ENCODE data around the gene NCOA7. TPM values are rescaled to one million over a fixed set of nuclear protein-coding genes. Genes with fewer than 3 reads are reported as not detected.

The NCOA7 gene
- total RNA-seq, 1 donor from 2014 or later, result 7.7 TPM

DNA sequence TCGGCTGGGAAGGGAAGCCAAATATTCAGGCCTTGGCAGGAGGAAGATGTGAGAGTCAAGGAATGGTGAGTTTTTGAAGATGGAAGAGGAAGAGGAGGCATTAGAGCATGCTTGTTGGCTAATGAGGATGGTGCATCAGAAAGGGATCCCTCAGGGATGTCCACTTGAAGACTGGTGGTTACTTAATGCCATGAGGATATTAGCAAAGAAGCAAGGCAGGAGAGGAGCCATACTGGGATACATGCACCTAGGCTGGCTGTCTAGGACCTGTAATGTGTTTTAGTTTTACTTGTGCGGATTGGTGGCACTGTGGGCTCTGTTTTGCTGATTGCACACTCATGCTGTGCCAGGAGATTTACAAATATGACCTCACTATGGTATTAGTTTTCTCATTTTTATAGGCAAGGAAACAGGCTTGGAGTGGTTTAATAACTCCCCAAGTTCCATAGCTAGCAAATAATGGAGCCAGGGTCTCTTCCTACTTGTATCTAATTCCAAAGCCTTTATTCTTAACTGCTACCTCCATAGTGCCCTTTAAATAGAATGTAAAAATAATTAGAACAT lies 37.8 kb downstream of the NCOA7 start:
- Histone ChIP-seq H3K4me2 (no peak overlapping the region), H2AFZ (replicated peaks) (no peak overlapping the region), H3K4me3 (no peak overlapping the region), H3K9ac (no peak overlapping the region), H3K4me1 (no peaks in the 10 kb centered on the region), H3K36me3 (no peaks in the 10 kb centered on the region), H3K27me3 (no peaks in the 10 kb centered on the region), H3K9me3 (ENCODE audit: low read depth) (no peaks in the 10 kb centered on the region), H4K20me1 (ENCODE audit: low read depth) (no peaks in the 10 kb centered on the region), H3K27ac (no peak overlapping the region), H3K79me2 (ENCODE audit: low read depth) (no peaks in the 10 kb centered on the region), H3F3A (ENCODE audit: low read depth) (no peaks in the 10 kb centered on the region)
- no peak overlapping the region for H3K4me3 Mint-ChIP-seq
- H3K27ac Mint-ChIP-seq, result no peak overlapping the region
- DNase-seq (ENCODE audit: low spot score), result no peak
- no peaks in the 10 kb centered on the region for H3K9me3 Mint-ChIP-seq
- no peak for TF ChIP-seq EZH2phosphoT487 (IDR thresholded peaks at IDR 0.05)
- TF ChIP-seq, protein P1, sequence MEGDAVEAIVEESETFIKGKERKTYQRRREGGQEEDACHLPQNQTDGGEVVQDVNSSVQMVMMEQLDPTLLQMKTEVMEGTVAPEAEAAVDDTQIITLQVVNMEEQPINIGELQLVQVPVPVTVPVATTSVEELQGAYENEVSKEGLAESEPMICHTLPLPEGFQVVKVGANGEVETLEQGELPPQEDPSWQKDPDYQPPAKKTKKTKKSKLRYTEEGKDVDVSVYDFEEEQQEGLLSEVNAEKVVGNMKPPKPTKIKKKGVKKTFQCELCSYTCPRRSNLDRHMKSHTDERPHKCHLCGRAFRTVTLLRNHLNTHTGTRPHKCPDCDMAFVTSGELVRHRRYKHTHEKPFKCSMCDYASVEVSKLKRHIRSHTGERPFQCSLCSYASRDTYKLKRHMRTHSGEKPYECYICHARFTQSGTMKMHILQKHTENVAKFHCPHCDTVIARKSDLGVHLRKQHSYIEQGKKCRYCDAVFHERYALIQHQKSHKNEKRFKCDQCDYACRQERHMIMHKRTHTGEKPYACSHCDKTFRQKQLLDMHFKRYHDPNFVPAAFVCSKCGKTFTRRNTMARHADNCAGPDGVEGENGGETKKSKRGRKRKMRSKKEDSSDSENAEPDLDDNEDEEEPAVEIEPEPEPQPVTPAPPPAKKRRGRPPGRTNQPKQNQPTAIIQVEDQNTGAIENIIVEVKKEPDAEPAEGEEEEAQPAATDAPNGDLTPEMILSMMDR (IDR thresholded peaks at IDR 0.05), result no peak
- TF ChIP-seq EZH2 (IDR thresholded peaks at IDR 0.05), result no peak
- no peaks in the 10 kb centered on the region for H3K27me3 Mint-ChIP-seq (ENCODE audit: insufficient read depth, low read depth)
- no peaks in the 10 kb centered on the region for H3K4me1 Mint-ChIP-seq
- no peaks in the 10 kb centered on the region for H3K36me3 Mint-ChIP-seq

DNA sequence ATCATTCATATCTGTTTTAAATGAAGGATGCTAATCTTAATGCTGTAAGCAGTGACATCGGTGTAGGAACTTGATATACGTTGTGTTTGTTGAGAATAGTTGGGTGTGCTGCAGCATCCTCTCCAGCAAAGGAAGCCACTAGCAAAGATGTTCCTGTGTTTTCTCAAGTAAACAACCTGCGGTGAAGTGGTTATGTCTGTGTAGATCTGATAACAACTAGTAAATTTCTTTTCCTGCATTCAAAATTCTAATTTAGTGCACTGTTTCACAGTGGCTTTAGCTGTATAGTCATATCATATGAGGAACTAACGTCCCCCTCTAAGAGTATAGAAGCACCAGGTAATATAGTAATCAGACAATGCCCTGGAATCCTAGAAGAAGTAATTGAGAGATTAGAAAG lies 38.7 kb downstream of the NCOA7 start:
- no peaks in the 10 kb centered on the region for H3K4me1 ChIP-seq
- DNase-seq (ENCODE audit: low spot score), result no peak
- Mint-ChIP-seq H3K36me3 (no peaks in the 10 kb centered on the region), H3K4me3 (no peak overlapping the region), H3K9me3 (no peaks in the 10 kb centered on the region), H3K4me1 (no peaks in the 10 kb centered on the region), H3K27ac (no peak overlapping the region), H3K27me3 (ENCODE audit: insufficient read depth, low read depth) (no peaks in the 10 kb centered on the region)
- H3K27ac ChIP-seq, result no peak overlapping the region
- no peaks in the 10 kb centered on the region for H3F3A ChIP-seq (ENCODE audit: low read depth)
- H3K27me3 ChIP-seq, result no peaks in the 10 kb centered on the region
- TF ChIP-seq EZH2phosphoT487 (IDR thresholded peaks at IDR 0.05) (no peak), EZH2 (IDR thresholded peaks at IDR 0.05) (no peak)
- TF ChIP-seq, protein P1 (IDR thresholded peaks at IDR 0.05), result no peak
- no peak overlapping the region for H2AFZ ChIP-seq (replicated peaks)
- H3K79me2 ChIP-seq (ENCODE audit: low read depth), result no peaks in the 10 kb centered on the region
- no peak overlapping the region for H3K4me2 ChIP-seq
- H3K36me3 ChIP-seq, result no peaks in the 10 kb centered on the region
- H3K4me3 ChIP-seq, result no peak overlapping the region
- no peaks in the 10 kb centered on the region for H4K20me1 ChIP-seq (ENCODE audit: low read depth)
- H3K9ac ChIP-seq, result no peak overlapping the region
- H3K9me3 ChIP-seq (ENCODE audit: low read depth), result no peaks in the 10 kb centered on the region

DNA sequence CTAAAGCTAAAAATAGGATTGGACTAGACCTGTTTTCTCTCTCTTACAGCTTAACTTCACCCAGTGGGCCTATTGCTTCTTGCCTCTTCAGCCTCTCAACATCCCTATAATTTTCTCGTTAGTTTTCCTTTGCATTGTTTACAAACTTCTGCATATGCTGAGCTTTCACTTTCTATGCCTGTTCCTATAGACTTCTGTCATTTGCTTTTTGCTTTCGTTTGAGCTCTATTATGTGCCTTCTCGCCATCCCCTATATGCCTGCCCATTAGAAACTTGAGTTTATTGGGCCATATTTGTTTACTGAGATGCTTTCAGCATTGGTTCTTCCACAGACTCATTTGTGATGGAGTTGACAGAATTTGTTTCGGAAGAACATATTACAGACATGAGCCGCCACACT lies 40.9 kb downstream of the NCOA7 start:
- H3K9me3 Mint-ChIP-seq, result no peaks in the 10 kb centered on the region
- Histone ChIP-seq H3K4me3 (no peak overlapping the region), H3K4me1 (no peaks in the 10 kb centered on the region), H3K9me3 (ENCODE audit: low read depth) (no peaks in the 10 kb centered on the region), H3K27ac (no peak overlapping the region), H4K20me1 (ENCODE audit: low read depth) (no peaks in the 10 kb centered on the region), H3K4me2 (no peak overlapping the region), H3K27me3 (no peaks in the 10 kb centered on the region), H3K36me3 (no peaks in the 10 kb centered on the region), H2AFZ (replicated peaks) (no peak overlapping the region), H3K79me2 (ENCODE audit: low read depth) (no peaks in the 10 kb centered on the region), H3F3A (ENCODE audit: low read depth) (no peaks in the 10 kb centered on the region), H3K9ac (no peak overlapping the region)
- DNase-seq (ENCODE audit: low spot score), result no peak
- TF ChIP-seq EZH2phosphoT487 (IDR thresholded peaks at IDR 0.05), result no peak
- no peak for TF ChIP-seq EZH2 (IDR thresholded peaks at IDR 0.05)
- TF ChIP-seq, protein P1 (IDR thresholded peaks at IDR 0.05), result no peak
- no peak overlapping the region for H3K4me3 Mint-ChIP-seq
- no peak overlapping the region for H3K27ac Mint-ChIP-seq
- no peaks in the 10 kb centered on the region for H3K27me3 Mint-ChIP-seq (ENCODE audit: insufficient read depth, low read depth)
- no peaks in the 10 kb centered on the region for H3K36me3 Mint-ChIP-seq
- no peaks in the 10 kb centered on the region for H3K4me1 Mint-ChIP-seq
